ENCODE results near the gene ZNF554.

ZNF554 gene

GRCh38 chr19:2824129-2824528 lies 4.5 kb downstream of the ZNF554 start:
- FAIRE-seq (no peak), DNase-seq (ENCODE audit: low spot score) (no peak)

DNA sequence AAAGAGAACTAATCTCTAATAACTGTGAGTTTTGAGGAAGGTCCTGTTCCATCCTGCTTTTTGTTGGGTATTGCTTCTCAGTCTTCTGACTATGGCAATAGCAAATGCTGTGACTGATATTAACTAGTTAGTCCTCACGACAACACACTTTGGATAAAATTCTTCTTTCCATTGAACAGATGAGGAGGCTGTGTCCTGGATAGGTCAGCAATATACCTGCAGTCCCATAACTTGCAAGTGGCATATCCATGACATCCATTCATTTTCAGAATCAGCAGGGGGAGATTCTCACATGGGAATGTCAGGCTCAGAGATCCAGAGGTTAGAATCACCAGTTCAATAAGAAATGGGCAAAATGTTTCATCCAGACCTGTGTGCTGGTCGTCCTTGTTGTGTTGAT lies 7.4 kb downstream of the ZNF554 start:
- no peak for DNase-seq (ENCODE audit: low spot score)
- FAIRE-seq = no peak

DNA sequence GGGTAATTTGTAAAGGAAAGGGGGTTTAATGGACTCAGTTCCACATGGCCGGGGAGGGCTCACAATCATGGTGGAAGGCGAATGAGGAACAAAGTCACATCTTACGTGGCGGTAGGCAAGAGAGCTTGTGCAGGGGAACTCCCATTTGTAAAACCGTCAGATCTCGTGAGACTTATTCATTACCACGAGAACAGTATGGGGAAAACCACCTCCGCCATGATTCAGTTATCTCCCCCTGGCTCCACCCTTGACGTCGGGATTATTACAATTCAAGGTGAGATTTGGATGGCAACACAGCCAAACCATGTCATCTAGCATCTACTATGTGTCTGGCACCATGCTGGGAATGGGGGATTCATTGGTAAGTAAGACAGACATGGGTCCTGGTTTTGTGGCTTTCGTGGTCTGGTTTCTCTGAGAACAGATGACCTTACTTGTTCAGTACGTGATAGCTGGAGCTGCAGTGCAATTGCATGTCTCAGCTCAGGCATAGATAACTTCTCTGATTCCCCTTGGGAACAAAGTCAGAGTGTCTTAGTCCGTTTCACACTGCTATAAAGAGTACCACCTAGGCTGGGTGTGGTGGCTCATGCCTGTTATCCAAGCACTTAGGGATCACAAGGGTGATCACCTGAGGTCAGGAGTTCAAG lies 8.3 kb downstream of the ZNF554 start:
- DNase-seq (ENCODE audit: low spot score) = peak; percentile 14
- FAIRE-seq = no peak

DNA sequence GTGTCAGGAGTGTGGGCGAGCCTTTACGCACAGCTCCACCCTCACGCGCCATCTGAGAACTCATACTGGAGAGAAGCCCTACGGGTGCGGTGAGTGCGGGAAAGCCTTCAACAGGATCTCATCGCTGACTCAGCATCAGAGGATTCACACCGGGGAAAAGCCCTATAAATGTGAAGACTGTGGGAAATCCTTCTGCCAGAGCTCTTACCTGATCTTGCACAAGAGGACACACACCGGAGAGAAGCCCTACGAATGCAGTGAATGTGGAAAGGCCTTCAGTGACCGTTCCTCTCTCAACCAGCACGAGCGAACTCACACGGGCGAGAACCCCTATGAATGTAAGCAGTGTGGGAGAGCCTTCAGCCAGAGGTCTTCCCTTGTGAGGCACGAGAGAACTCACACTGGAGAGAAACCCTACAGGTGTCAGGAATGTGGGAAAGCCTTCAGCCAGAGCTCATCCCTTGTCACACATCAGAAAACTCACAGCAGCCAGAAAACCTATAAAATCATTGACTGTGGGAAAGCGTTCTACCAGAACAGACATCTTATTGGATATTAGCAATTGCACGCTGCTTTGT lies 14.7 kb downstream of the ZNF554 start:
- FAIRE-seq (no peak), DNase-seq (ENCODE audit: low spot score) (no peak)

DNA sequence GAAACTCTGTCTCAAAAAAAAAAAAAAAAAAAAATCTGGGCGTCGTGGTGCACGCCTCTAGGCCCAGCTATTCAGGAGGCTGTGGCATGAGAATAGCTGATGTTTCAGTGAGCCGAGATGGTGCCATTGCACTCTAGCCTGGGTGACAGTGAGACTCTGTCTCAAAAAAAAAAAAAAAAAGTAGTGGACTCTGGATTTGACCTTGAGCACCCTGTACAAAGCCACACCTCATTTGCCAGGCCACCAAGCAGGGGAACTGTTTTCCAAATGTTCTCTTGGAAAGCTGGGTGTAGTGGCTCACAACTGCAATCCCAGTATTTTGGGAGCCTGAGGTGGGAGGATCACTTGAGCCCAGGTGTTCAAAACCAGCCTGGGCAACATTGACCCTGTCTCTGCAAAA lies 17.8 kb downstream of the ZNF554 start:
- FAIRE-seq (no peak), DNase-seq (ENCODE audit: low spot score) (no peak)

DNA sequence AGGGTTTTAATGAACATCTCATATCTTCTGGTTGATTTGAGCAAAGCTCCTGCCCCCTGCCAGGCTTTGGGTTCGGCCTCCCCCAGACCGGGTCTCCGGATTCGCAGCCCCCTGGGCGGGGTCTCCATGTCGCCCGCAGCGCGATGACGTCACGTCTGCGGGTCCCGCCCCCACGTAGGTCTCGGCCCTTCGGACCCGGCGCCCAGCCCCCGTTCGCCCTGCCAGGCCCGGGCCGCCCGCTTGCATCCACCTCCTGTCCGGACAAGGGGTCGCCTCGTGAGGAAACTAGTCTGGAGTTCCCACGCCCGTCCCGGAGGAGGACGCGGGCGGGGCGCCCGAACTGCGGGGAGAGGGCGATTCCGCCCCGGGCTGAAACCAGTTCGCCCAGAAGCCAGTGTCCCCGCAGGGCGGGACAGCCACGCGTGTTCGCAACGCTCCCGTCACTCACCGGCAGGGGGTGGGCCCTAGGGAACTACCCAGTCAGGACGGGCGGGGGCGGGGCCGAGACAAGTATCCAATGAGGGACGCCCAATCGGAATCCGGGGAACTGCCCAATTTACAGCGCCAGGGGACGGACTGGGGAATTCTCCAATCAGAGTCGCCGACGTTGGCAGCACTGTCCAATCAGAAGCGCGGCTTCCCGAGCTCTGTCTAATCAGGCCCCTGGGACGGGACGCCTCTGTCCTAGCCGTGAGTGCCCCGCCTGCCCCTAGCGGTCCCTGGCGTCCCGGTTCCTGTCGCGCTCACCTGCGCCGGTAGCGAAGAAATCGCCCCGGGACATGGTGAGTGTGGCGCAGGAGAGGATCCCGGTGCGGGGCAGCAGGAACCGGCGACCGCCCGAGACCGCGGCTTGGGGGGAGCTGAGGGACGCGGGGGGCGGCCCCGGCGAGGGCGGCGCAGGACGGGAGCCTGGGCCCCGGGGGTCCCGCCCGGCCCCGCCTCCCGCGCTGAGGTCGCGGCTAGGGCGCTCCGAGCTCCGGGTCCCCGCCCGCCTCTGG lies 21.4 kb downstream of the ZNF554 start, which contains the start of gene ZNF555:
TSS of gene ZNF555 (plus strand) at position 682 of the 998 bp plus-strand sequence. CDS start at position 780, 98 bp downstream.
- FAIRE-seq = peak; percentile 91
- DNase-seq (ENCODE audit: low spot score) = peak; percentile 97

DNA sequence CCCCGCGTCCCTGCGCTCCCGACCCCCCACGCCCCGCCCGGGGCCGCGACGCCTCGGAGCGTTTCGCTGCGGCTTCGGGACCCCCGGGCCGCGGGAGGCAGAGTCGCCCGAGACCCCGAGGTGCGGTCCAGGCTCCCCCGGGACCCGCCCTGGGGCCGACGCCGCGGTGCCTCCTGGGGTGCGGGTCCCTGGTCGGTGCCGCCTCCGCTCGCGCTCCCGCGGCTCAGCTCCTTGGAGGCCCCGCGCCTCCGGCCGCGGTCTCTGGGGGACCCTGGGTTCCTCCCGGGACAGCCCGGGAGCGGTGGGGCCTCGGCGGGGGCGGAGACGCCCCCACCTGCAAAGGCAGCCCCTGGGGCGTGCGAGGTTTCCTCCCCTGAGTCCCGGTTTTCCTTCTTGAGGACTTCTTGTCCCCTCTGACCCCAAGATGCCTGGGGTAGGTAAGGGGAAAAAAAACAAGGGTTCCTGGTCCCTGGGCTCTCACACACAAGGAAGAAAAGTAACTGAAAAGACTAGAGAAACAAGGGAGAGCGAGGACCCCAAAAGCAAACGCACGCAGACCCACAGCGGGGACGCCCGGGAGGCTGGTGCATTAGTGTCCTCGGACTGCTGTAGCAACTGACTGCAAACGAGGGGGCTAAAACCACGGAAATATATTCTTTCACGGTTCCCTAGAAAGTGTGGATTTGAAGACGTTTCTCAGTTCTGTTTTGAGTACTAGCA lies 22.3 kb downstream of the ZNF554 start:
- FAIRE-seq (no peak), DNase-seq (ENCODE audit: low spot score) (no peak)

DNA sequence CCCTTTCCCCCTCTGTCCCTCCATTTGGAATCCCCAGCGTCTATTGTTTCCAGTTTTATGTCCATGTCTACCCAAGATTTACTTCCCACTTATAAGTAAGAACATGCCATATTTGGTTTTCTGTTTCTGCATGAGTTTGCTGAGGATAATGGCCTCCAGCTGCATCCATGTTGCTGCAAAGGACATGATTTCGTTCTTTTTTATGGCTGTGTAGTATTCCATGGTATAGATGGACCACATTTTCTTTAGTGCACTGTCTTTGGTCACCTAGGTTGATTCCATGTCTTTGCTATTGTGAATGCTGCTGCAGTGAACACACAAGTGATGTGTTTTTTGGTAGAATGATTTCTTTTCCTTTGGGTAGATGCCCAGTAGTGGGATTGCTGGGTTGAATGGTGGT lies 25.4 kb downstream of the ZNF554 start:
- FAIRE-seq (no peak), DNase-seq (ENCODE audit: low spot score) (no peak)

DNA sequence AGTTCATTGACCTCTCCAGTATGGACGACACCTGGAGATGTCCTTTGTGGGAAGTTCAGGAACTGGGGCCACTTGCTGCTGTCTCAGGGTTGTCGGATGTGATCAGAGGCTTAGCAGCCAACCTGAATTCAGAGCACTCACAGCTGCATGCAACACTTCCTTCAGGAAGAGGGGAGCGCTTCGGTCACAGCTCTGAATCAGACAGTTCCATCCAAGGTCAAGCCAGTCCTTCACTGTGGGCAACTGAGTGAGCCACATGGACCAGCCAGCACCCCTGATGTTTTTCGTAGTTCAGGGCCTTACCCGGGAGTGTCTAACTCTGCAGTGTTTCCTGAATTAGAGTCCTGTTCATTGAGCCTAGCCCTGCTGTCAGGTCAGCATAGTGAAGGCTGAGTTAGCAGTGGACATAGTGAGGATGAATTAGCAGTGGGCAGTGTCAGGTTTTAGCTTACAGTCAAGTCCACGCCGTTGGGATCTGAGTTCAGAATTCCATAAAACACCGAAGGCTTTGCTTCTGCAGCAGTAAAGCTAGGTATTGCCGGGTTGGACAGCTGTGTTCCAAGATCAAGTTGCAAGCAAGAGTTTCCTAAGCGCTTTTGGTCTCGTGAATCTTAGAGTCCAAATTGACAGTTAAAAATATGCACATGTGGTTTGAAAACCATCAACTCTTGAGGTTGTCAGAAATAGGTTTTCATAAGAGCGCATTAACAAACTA lies 26.7 kb downstream of the ZNF554 start:
- DNase-seq (ENCODE audit: low spot score) (no peak), FAIRE-seq (no peak)

GRCh38 chr19:2847507-2847906 lies 27.8 kb downstream of the ZNF554 start:
- DNase-seq (ENCODE audit: low spot score) = no peak
- no peak for FAIRE-seq

DNA sequence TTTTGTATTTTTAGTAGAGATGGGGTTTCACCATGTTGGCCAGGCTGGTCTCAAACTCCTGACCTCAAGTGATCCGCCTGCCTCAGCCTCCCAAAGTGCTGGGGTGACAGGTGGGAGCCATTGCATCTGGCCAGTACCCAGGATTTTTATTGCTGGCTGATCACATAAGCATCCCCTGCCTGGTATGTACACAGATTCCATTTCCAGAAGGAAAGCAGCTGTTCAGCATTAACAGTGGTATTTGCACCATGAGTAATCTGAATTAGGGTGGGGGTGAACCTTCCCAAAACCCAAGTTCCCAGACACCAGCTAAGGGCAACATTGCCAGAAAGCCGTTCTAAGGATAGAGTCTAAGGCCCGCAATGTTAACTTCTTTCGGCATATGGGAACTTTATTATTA lies 28.9 kb downstream of the ZNF554 start:
- DNase-seq (ENCODE audit: low spot score) = no peak
- no peak for FAIRE-seq

DNA sequence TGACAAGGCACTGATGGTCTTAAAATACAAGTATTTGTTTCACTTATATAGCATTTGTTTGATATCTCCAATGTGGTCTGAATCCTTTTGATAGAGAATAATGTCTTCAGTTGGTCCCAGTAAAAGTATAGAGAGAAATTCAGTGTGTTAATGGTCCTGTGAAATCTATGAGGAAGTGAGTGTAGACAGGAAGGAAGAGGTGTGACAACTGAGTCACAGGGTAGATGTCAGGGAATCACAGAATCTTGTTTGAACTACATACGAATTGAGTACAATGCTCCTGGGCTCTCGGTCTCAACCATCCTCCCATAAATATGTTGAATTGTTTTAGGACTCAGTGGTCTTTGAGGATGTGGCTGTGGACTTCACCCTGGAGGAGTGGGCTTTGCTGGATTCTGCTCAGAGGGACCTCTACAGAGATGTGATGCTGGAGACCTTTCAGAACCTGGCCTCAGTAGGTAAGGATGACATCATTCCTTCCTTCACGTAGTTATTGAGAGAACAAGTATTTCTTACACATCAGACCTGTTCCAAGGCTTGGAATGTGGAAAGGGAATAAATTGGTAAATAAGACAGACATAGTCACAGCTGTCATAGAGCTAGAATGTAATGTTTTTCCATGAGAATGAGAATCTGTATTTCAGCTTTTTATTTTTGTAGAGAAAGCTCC lies 30.7 kb downstream of the ZNF554 start:
- DNase-seq (ENCODE audit: low spot score) (no peak), FAIRE-seq (no peak)

- no peak for DNase-seq (ENCODE audit: low spot score)
- FAIRE-seq = no peak
Measured at GRCh38 chr19:2852598-2852997, 32.9 kb downstream of the ZNF554 start.

- DNase-seq (ENCODE audit: low spot score) = no peak
- FAIRE-seq = no peak
Measured at GRCh38 chr19:2853015-2853606, 33.4 kb downstream of the ZNF554 start.

GRCh38 chr19:2854849-2855248 lies 35.2 kb downstream of the ZNF554 start:
- DNase-seq (ENCODE audit: low spot score) (no peak), FAIRE-seq (no peak)

DNA sequence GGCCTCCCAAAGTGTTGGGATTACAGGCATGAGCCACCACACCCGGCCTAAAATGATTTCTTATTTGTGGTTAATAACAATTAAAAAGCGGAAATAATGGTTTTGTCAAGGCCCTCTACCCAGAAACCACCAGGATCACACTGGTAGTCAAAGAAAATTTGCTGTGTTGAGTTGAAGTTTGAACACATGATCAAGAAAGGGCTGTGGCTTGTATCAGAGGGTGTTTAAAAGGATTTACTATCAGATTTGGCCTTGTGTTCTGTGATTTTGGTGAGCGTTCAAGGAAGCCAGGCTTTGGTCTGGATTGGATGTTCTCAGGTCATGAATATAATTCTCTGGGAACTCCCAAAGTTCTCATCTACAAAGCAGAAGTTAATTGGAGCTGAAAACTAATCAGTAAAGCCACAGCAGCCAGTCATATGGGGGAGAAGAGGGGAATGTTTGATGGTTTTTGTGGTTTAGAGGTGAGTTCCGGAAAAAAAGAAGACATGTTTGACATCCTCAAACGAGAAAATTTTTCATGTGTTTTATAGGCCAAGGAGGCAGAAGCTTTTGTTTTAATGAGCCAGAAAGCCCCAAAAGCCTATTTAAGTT lies 36.9 kb downstream of the ZNF554 start:
- no peak for FAIRE-seq

DNA sequence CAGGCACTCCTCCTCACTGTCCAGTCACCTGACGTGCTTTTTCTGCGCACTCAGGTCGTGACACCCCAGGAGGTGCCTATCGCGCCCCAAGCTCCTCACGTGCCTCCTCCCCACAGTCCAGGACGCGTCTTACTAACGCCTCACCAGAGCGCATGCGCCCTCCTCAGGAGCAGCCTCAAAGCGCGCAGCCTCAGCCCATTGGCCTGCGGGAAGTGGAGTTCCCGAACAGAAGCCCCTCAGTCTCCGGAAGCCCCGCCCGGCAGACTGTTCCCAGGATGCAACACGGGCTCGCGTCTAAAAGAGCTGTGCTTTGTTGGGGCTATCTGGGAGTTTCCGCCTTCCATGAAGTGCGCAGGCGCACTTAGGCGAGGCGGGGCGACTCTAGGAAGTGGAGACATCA lies 39.2 kb downstream of the ZNF554 start:
- DNase-seq (ENCODE audit: low spot score) (no peak), FAIRE-seq (no peak)

More for the DNA sequence above, 36.9 kb downstream of the ZNF554 start:
- no peak for DNase-seq (ENCODE audit: low spot score)

- FAIRE-seq (no peak), DNase-seq (ENCODE audit: low spot score) (no peak)
Measured at GRCh38 chr19:2863816-2864215, 44.1 kb downstream of the ZNF554 start.

- FAIRE-seq (no peak), DNase-seq (ENCODE audit: low spot score) (no peak)
Measured at GRCh38 chr19:2865334-2866100, 45.8 kb downstream of the ZNF554 start.

Measured in RCC 7860 (cell line).